HCT116 (cell line): Measurements from ENCODE around the gene TTBK1. TPM values are rescaled to one million over a fixed set of nuclear protein-coding genes. Genes with fewer than 3 reads are reported as not detected.

Experiments used
- ATAC-seq: fragments of 200-7000 bp; cut with Tn5 transposase; 2 replicates; pipeline ENCODE4 v1.9.1; 2020; ENCODE audit warnings: mild to moderate bottlenecking, moderate library complexity
- BruUV-seq: library from RNA; stranded (reverse); fragments of 400-500 nt; replicated peaks from 2 replicates; lab custom pipeline; 2021; lab: Mats Ljungman, UMichigan
- CTCF ChIA-PET: fragments of 300-600 bp; sonication (Branson Sonifier 250); formaldehyde crosslinking; loops from one replicate; lab custom pipeline; 2021; ENCODE audit warnings: antibody characterized with exemption; lab: Charles Lee
- POLR2A ChIA-PET: fragments of 300-600, 350-600 bp; sonication (Branson Sonifier 250); formaldehyde crosslinking; loops from one replicate; lab custom pipeline; 2021; ENCODE audit warnings: antibody characterized with exemption; lab: Charles Lee
- RAD21 ChIA-PET, 2 experiments: fragments of 300-600 bp; sonication (Branson Sonifier 250); formaldehyde crosslinking; loops; one replicate each; lab custom pipeline; 2023; ENCODE audit warnings: low total read pairs in 2 of 2; ENCODE audit not compliant: uncharacterized antibody in 2 of 2, unreplicated experiment in 2 of 2, low non-redundant PET in 1 of 2; lab: Charles Lee
- DNase-seq: peaks from one replicate; pipeline ENCODE4 v3.0.0-alpha.2; 2010; ENCODE audit warnings: low read depth, low spot score
- H2AFZ ChIP-seq: fragments of 200-600 bp; shearing (Covaris generic), sonication (generic); 2 replicates; pipeline ENCODE4 v1.6.1; 2017; ENCODE audit warnings: low read depth, mixed run types, mixed read lengths, antibody characterized with exemption, low read length; ENCODE audit not compliant: poor library complexity, severe bottlenecking
- H3K27ac ChIP-seq: 2 replicates; pipeline ENCODE4 v1.5.1; 2012; ENCODE audit warnings: low read depth, low read length
- H3K27me3 ChIP-seq: fragments of 200-600 bp; sonication (generic); 2 replicates; pipeline ENCODE4 v1.6.1; 2016; ENCODE audit warnings: mixed run types, low read length, mixed read lengths; ENCODE audit not compliant: insufficient read depth
- H3K36me3 ChIP-seq, 2 experiments: fragments of 200-500 bp in 1 of 2; fragments of 200-600 bp in 1 of 2; sonication (Bioruptor generic) in 1 of 2; sonication (generic) in 1 of 2; 2 replicates each; pipeline versions ENCODE4 v1.5.1 to v1.6.1; 2014 to 2016; ENCODE audit warnings: low read length in 2 of 2, inconsistent platforms in 1 of 2, mixed read lengths in 1 of 2, mixed run types in 1 of 2; ENCODE audit not compliant: insufficient read depth in 2 of 2, control insufficient read depth in 1 of 2
- H3K4me1 ChIP-seq, 2 experiments: fragments of 200-600 bp in 1 of 2; sonication (generic) in 1 of 2; 2 replicates each; pipeline versions ENCODE4 v1.5.1 to v1.6.1; 2012 to 2017; ENCODE audit warnings: low read length in 2 of 2, inconsistent platforms in 1 of 2, mild to moderate bottlenecking in 1 of 2, mixed read lengths in 1 of 2, mixed run types in 1 of 2, moderate library complexity in 1 of 2; ENCODE audit not compliant: insufficient read depth in 2 of 2, control insufficient read depth in 1 of 2
- H3K4me2 ChIP-seq: fragments of 200-600 bp; sonication (generic); 2 replicates; pipeline ENCODE4 v1.6.1; 2017; ENCODE audit warnings: mixed run types, low read length, mixed read lengths
- H3K4me3 ChIP-seq, 2 experiments: fragments of 200-600 bp in 1 of 2; sonication (generic) in 1 of 2; replicated peaks in 1 of 2; 2 replicates each; pipeline ENCODE4 v1.5.1; 2011 to 2016; ENCODE audit warnings: low read length in 2 of 2, control low read depth in 1 of 2, low read depth in 1 of 2, mild to moderate bottlenecking in 1 of 2, mixed read lengths in 1 of 2, mixed run types in 1 of 2
- H3K79me2 ChIP-seq: fragments of 200-600 bp; sonication (generic); 2 replicates; pipeline ENCODE4 v1.6.1; 2017; ENCODE audit warnings: mild to moderate bottlenecking, mixed run types, low read length, moderate library complexity, mixed read lengths; ENCODE audit not compliant: insufficient read depth
- H3K9ac ChIP-seq: fragments of 200-600 bp; sonication (generic); 2 replicates; pipeline ENCODE4 v1.6.1; 2016; ENCODE audit warnings: low read length, mixed read lengths
- H3K9me2 ChIP-seq: fragments of 200-600 bp; sonication (generic), shearing (Covaris generic); 2 replicates; pipeline ENCODE4 v1.6.1; 2017; ENCODE audit warnings: mixed run types, mild to moderate bottlenecking, moderate library complexity; ENCODE audit not compliant: insufficient read depth
- H3K9me3 ChIP-seq, 2 experiments: fragments of 200-500 bp in 1 of 2; fragments of 200-600 bp in 1 of 2; sonication (Bioruptor generic) in 1 of 2; sonication (generic) in 1 of 2; 2 replicates each; pipeline ENCODE4 v1.6.1; 2014 to 2017; ENCODE audit warnings: low read length in 2 of 2, mixed read lengths in 2 of 2, inconsistent platforms in 1 of 2, low read depth in 1 of 2, mild to moderate bottlenecking in 1 of 2, mixed run types in 1 of 2, moderate library complexity in 1 of 2; ENCODE audit not compliant: control insufficient read depth in 1 of 2, insufficient read depth in 1 of 2
- H4K20me1 ChIP-seq: fragments of 200-600 bp; sonication (generic), shearing (Covaris generic); 2 replicates; pipeline ENCODE4 v1.6.1; 2017; ENCODE audit warnings: mixed run types, mild to moderate bottlenecking, moderate library complexity; ENCODE audit not compliant: insufficient read depth
- CBX3 ChIP-seq: IDR thresholded peaks from 2 replicates; pipeline ENCODE4 v1.6.1; 2012; ENCODE audit warnings: low read depth
- CEBPB ChIP-seq: IDR thresholded peaks from 2 replicates; pipeline ENCODE4 v1.6.1; 2012; ENCODE audit warnings: low read depth
- EGR1 ChIP-seq: IDR thresholded peaks from 2 replicates; pipeline ENCODE4 v1.6.1; 2012; ENCODE audit warnings: low read depth
- EZH2 ChIP-seq: fragments of 200-600 bp; sonication (generic); IDR thresholded peaks from 2 replicates; pipeline ENCODE4 v1.6.1; 2017; ENCODE audit warnings: antibody characterized with exemption, mixed run types
- EZH2phosphoT487 ChIP-seq: fragments of 200-600 bp; IDR thresholded peaks from 2 replicates; pipeline ENCODE4 v1.6.1; 2018; ENCODE audit warnings: antibody characterized with exemption, borderline replicate concordance
- FOSL1 ChIP-seq: IDR thresholded peaks from 2 replicates; pipeline ENCODE4 v1.6.1; 2012; ENCODE audit warnings: low read depth
- JUND ChIP-seq: IDR thresholded peaks from 2 replicates; pipeline ENCODE4 v1.6.1; 2012
- POLR2AphosphoS5 ChIP-seq: IDR thresholded peaks from 2 replicates; pipeline ENCODE4 v1.6.1; 2011; ENCODE audit warnings: mild to moderate bottlenecking, low read depth, low read length, moderate library complexity
- REST ChIP-seq: IDR thresholded peaks from 2 replicates; pipeline ENCODE4 v1.6.1; 2012; ENCODE audit warnings: low read depth
- SRF ChIP-seq: IDR thresholded peaks from 2 replicates; pipeline ENCODE4 v1.6.1; 2012; ENCODE audit warnings: low read depth
- ZBTB33 ChIP-seq: IDR thresholded peaks from 2 replicates; pipeline ENCODE4 v1.6.1; 2011; ENCODE audit warnings: mild to moderate bottlenecking, low read length, moderate library complexity; ENCODE audit not compliant: insufficient replicate concordance; ENCODE audit errors: extremely low read depth
- ZFX ChIP-seq: fragments of 450-650 bp; IDR thresholded peaks from 2 replicates; pipeline ENCODE4 v1.6.1; 2017
- intact Hi-C: fragments of 100-400 bp; cut with micrococcal nuclease; formaldehyde crosslinking; loops from 2 replicates; pipeline ENCODE4 v1.10.0; 2022
- total RNA-seq: library from RNA; stranded (reverse); gene quantifications from one replicate; pipeline ENCODE4 v1.2.1, GENCODE V29; 2021; ENCODE audit not compliant: unreplicated experiment
- TF ChIP-seq, protein P1 (sequence below): IDR thresholded peaks from 2 replicates; pipeline ENCODE4 v1.6.1; 2012

TTBK1 gene
- total RNA-seq, 1 experiment from 2014 or later, result not detected

DNA sequence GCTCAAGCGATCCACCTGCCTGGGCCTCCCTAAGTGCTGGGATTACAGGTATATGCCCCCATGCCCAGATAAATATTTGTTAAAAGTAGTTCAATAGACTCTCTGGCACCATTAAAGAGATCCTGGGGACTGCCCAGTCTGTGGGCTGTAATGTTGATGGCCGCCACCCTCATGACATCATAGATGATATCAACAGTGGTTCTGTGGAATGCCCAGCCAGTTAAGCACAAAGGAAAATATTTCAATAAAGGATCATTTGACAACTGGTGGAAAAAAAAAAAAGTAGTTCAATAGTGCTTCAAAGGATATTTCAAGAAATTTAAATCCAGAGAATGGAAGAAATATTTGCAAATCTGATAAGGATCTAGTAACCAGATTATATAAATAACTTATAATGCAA is 66.9 kb downstream of the TTBK1 start:
- CTCF ChIA-PET, result no interaction called here

GRCh38 chr6:43310624-43311023 is 67.3 kb downstream of the TTBK1 start:
- Histone ChIP-seq H3K9me2 (no peaks in the 10 kb centered on the region), H3K36me3 (no peaks in the 10 kb centered on the region), H2AFZ (peak overlapping the region; percentile 77), H4K20me1 (no peaks in the 10 kb centered on the region), H3K9me3 (no peaks in the 10 kb centered on the region), H3K4me2 (no peak overlapping the region), H3K27ac (no peak overlapping the region), H3K4me1 (peaks cover 2 to 8% of the 10 kb centered on the region in 2 experiments; a peak in 3 of 4 replicates), H3K9ac (no peak overlapping the region), H3K27me3 (no peaks in the 10 kb centered on the region), H3K79me2 (no peaks in the 10 kb centered on the region), H3K4me3 (no peak overlapping the region)
- ChIA-PET RAD21 (no interaction called here), POLR2A (no interaction called here), CTCF (no interaction called here)
- DNase-seq, result no peak
- no peak for ATAC-seq
- intact Hi-C loops, result no loop called here
- no TSS peak for BruUV-seq
- TF ChIP-seq SRF (no peak), EGR1 (no peak), REST (no peak), EZH2 (no peak), EZH2phosphoT487 (no peak), CEBPB (no peak), FOSL1 (no peak), POLR2AphosphoS5 (no peak), ZFX (no peak)

More for the DNA sequence above, 66.9 kb downstream of the TTBK1 start:
- RAD21 ChIA-PET, result no interaction called here
- no peak overlapping the region for H3K27ac ChIP-seq
- no peak overlapping the region for H3K4me2 ChIP-seq
- no peaks in the 10 kb centered on the region for H3K9me2 ChIP-seq
- no peak for TF ChIP-seq FOSL1
- TF ChIP-seq EZH2, result no peak
- no peak for TF ChIP-seq ZFX
- TF ChIP-seq ZBTB33, result no peak
- no peak for TF ChIP-seq JUND
- TF ChIP-seq CBX3, result no peak
- TF ChIP-seq, protein P1, sequence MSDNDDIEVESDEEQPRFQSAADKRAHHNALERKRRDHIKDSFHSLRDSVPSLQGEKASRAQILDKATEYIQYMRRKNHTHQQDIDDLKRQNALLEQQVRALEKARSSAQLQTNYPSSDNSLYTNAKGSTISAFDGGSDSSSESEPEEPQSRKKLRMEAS, result no peak
- no peak for TF ChIP-seq EZH2phosphoT487
- POLR2A ChIA-PET, result no interaction called here
- no TSS peak for BruUV-seq
- no peaks in the 10 kb centered on the region for H3K27me3 ChIP-seq
- ATAC-seq (no peak), DNase-seq (no peak)
- no peaks in the 10 kb centered on the region for H3K79me2 ChIP-seq
- peak overlapping the region; percentile 77 for H2AFZ ChIP-seq
- H3K9me3 ChIP-seq, result no peaks in the 10 kb centered on the region
- no peaks in the 10 kb centered on the region for H4K20me1 ChIP-seq
- intact Hi-C loops, result no loop called here
- no peak overlapping the region for H3K4me3 ChIP-seq
- H3K36me3 ChIP-seq, result no peaks in the 10 kb centered on the region
- H3K4me1 ChIP-seq, result peaks cover 2 to 8% of the 10 kb centered on the region in 2 experiments; a peak in 3 of 4 replicates
- no peak overlapping the region for H3K9ac ChIP-seq
